H7 (cell line): ENCODE measurements around the gene CCDC88C. TPM values are rescaled to one million over a fixed set of nuclear protein-coding genes. Genes with fewer than 3 reads are reported as not detected.
"Not testable (repeated sequence)": the region's sequence is repeated elsewhere in the genome, so short reads cannot be mapped to it uniquely, and the experiment has no call there.

Experiments
- DNase-seq: peaks from one replicate; pipeline ENCODE4 v3.0.0; 2012
- H3K27me3 ChIP-seq: 2 replicates; pipeline ENCODE4 v1.6.0; 2011; ENCODE audit warnings: mild to moderate bottlenecking, low read length; ENCODE audit not compliant: control insufficient read depth, insufficient read depth
- H3K36me3 ChIP-seq: replicated peaks from 2 replicates; pipeline ENCODE4 v1.5.1; 2011; ENCODE audit warnings: low read length; ENCODE audit not compliant: control insufficient read depth, insufficient read depth
- H3K4me3 ChIP-seq: 2 replicates; pipeline ENCODE4 v1.5.1; 2011; ENCODE audit warnings: low read depth, mild to moderate bottlenecking, control low read depth, low read length, moderate library complexity; ENCODE audit not compliant: insufficient read depth
- total RNA-seq: library from RNA; depleted of rRNA; stranded (reverse); fragments of >200 nt; shearing (Covaris generic); gene quantifications from 2 replicates; pipeline ENCODE4 v1.2.3, GENCODE V29; 2014

CCDC88C gene
- total RNA-seq, 1 experiment from 2014 or later: 25.2 TPM

DNA sequence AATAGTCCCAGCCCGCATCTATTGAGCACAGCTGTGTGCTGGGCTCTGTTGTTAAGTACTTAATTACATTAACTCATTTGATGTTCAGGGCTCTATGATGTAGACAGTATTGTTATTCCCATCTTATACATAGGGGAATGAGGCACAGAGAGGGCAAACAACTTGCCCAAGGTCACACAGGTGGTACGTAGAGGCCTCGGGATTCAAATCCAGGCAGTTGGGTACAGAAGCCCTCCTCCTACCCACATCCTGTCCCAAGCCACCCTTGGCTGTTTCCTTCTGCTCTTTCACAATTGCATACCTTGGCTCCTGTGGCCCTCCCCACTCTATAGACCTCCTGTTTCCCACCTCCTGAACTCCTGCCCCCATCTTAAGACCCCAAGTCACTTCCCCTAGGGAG is 163.2 kb downstream of the CCDC88C start:
- no peaks in the 10 kb centered on the region for H3K36me3 ChIP-seq
- H3K27me3 ChIP-seq: peaks cover 22% of the 10 kb centered on the region
- H3K4me3 ChIP-seq: no peak overlapping the region
- no peak for DNase-seq

DNA sequence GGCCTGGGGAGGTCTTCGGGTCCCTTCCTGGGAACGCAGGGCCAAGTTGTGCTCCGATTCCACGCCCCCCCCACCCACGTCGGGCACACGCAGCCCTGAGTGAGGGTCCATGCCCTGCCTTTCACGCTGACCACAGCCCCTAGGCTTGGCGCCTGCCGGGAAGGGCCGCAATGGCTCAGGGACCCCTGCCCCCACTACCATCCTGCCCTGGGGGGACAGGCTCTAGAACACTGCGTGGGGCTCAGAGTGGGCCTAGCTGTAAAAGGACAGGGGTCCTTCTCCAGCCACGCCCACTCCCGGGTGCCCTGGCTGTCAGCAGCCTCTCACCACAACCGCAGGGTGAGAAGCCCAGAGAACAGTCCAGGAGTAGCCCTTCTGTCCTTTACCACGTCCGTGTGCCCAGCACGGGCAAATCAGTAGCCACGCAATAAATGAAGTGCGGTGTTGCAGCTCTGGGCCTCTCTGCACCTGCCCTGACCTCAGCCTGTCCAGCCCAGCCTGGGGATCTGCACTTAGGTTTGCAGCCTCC is 163.8 kb downstream of the CCDC88C start:
- Histone ChIP-seq H3K4me3 (peak overlapping the region; percentile 63), H3K27me3 (peaks cover 22% of the 10 kb centered on the region), H3K36me3 (no peaks in the 10 kb centered on the region)
- no peak for DNase-seq

DNA sequence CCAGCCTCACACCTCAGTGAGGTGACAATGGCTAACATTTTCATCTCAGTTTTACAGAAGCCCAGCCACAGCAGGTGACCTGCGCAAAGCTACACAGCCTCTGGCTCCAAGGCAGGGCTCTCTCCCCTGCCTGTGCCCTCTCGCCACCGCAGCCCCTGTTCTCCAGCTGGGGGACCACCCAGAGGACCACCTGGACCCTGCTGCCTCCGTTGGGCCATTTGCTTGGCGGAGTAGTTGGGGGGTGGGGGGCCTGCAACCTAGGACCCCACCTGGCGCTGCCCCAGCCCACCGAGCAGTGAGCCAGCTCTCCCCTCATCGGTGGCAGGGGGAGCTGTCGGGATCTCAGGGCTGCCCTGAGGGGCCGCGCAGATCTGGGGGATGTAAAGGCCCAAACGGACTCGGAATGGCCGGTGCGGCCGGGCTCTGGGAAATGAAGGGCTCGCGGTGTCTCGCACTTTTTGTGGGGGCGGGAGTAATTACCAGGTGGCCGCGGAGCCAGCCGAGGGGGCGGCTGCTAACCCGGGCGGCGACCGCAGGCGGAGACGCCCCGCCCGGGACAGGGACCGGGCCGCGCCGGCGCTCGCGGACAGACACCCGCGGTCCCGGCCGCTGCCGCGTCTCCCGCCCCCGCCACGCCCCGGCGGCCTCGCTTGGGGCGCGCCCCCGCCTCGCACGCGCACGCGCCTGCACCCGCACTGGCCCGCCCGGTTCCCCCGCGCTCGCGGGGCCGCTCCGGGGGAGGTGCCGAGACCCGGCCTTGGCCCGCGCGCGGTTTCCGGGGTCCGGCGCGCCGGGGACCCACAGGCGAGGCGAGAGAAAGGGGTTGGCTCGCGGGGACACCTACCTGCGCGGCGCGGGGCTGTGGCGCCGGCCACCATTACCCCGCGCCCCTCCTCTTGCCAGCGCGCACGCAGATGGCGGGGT is 164.5 kb downstream of the CCDC88C start:
- Histone ChIP-seq H3K4me3 (peak overlapping the region; percentile 63), H3K27me3 (peaks cover 22% of the 10 kb centered on the region), H3K36me3 (no peaks in the 10 kb centered on the region)
- DNase-seq: peak; percentile 93

DNA sequence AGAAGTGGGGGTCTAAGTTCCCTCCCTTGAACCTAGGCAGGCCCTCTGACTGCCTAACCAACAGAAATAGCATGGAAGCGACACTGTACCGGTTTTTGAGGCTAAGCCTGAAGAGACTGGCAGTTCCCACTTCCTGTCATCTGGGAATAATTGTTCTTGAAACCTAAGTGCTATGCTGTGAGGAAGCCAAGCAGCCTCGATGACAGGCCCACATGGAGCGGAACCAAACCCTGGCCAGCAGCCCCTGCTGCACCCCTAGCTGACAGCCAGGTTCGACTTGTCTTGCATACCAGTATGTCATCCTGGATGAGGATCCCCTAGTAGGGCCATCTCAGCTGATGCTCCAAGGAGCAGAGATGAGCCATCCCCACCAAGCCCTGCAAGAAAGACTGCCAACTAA is 166.7 kb downstream of the CCDC88C start:
- no peak for DNase-seq
- Histone ChIP-seq H3K36me3 (no peaks in the 10 kb centered on the region), H3K4me3 (no peak overlapping the region), H3K27me3 (peaks cover 22% of the 10 kb centered on the region)

DNA sequence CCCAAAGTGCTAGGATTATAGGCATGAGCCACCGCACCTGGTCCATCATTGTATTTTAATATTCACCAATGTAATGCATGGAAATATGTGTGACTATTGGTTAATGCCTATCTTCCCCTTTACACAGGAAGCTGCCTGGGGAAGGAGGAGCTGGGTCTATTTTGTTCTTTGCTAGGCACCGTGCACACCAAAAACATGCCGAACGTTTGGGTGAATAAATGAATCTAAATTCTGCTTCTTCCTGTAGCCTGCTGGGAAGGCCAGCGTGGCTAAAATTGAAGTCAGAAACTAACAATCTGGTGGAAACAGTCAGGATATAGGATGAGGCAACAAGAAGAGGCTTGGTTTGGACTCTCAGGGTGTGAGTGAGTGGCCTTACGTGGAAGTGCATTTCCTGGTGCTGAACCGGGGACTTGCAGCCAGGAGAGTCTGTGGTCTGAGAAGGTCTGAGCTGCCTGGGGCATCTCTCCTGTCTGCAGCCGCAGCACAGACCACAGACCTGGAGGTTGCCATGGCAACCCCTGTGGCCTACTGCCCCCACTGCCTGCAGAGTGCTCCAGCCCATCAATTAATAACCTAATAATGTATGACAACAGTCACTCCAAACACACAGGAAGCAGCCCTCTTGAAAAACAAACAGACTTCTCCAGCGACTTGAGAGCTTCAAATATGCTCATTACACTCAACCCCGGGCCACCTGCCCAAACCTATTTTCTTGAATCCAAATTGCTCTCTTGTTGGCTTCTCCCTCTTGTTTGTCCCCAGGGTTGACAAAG is 167.6 kb downstream of the CCDC88C start:
- peak; percentile 71 for DNase-seq
- no peak overlapping the region for H3K4me3 ChIP-seq

DNA sequence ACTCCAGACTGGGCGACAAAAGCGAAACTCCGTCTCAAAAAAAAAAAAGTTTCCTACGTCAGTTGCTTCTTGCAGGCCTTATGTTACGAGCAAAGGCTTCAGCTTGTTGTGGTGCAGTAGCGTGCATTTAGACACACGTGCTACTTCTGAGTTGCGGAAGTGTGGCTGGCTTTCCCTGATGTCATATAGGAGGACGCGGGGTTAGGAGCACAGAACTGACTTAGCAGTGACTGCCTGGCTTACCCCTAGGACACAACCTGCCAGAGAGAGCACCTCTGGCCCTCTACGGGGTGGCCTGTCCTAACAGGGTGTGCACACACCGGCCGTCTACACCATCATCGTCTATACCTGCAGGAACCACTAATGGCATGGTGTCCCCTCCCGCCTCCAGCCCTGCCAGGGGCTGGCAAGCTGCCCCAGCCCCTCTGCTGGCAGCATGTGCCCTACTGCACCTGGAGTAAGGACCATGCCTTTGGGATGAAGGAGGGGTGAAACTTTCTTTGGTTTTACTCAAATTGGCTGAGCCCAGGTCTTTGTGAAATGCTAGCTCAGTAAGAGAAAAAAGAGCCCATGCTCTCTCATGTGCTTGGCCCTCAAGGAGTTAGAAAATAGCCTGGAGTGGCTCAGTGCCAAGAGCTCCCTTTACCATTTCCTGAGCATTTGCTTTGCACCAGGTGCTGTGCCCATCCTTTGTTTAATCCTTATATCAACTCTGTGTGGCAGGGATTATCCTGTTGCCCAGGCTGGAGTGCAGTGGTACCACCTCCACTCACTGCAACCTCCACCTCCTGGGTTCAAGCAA is 171.4 kb downstream of the CCDC88C start:
- no peak overlapping the region for H3K4me3 ChIP-seq

More for the DNA sequence above, 167.6 kb downstream of the CCDC88C start:
- Histone ChIP-seq H3K27me3 (peaks cover 18% of the 10 kb centered on the region), H3K36me3 (no peaks in the 10 kb centered on the region)

DNA sequence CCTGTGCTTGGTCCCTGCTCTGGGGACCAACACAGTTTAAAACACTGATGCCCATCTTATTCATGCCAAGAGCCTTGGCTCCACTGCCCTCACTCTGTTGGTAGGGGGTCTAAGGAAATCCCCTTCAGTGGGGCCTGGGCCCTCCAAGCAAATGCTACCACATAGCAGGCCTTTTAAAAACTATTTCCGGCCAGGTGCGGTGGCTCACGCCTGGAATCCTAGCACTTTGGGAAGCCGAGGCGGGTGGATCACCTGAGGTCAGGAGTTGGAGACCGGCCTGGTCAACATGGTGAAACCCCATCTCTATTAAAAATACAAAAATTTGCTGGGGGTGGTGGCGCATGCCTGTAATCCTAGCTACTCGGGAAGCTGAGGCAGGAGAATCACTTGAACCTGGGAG is 172.0 kb downstream of the CCDC88C start:
- not testable (repeated sequence) for DNase-seq, H3K27me3 ChIP-seq, H3K4me3 ChIP-seq, H3K36me3 ChIP-seq

More for the DNA sequence above, 171.4 kb downstream of the CCDC88C start:
- H3K36me3 ChIP-seq: no peaks in the 10 kb centered on the region
- no peaks in the 10 kb centered on the region for H3K27me3 ChIP-seq
- DNase-seq: no peak

DNA sequence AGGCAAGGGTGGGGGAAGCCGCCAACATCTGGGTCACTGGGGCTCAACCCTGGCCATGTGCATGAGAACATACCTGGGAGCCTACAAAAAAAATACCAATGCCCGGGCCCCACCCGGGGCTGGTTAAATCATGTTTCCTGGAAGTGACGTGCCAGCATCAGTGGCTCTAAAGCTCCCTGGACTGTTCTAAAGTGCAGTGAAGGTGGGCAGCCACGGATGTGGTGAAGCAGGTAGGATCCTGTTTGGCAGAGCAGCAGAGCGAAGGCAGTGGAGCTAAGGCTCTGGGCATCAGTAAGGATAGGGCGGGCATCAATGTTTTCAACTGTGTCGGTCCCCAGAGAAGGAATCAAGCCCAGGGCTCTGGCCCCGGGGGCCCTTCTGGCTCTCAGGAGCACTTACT is 172.6 kb downstream of the CCDC88C start:
- Histone ChIP-seq H3K27me3 (no peaks in the 10 kb centered on the region), H3K36me3 (no peaks in the 10 kb centered on the region), H3K4me3 (no peak overlapping the region)
- no peak for DNase-seq

DNA sequence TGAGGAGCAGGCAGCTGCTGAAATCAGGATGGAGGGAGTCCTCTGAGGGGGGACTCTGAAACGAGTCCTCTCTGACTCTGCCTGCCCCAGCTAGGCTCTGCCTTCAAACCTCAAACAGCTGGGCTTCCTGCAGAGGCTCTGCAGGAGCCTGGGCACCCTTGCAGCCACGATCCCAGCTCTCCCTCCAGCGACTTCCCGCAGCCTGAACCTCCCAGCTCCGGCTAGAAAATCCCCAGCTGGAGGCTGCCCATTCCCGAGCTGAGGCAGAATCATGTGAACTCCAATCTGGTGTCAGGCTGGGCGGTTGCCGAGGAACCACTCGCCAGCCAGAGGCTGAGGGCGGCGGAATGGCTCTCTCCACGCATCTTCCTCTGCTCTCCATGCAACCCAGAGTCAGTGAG is 173.1 kb downstream of the CCDC88C start, which contains the start of gene GPR68:
Gene GPR68, minus strand, starts transcription at position 204 of the 401 bp plus-strand sequence. CDS start 9,654 bp downstream, outside the sequence.
- H3K4me3 ChIP-seq: no peak within 1 kb of the TSS
- peak; percentile 80 for DNase-seq
- H3K27me3 ChIP-seq: no peaks in the 10 kb centered on the region
- H3K36me3 ChIP-seq: no peaks in the 10 kb centered on the region

DNA sequence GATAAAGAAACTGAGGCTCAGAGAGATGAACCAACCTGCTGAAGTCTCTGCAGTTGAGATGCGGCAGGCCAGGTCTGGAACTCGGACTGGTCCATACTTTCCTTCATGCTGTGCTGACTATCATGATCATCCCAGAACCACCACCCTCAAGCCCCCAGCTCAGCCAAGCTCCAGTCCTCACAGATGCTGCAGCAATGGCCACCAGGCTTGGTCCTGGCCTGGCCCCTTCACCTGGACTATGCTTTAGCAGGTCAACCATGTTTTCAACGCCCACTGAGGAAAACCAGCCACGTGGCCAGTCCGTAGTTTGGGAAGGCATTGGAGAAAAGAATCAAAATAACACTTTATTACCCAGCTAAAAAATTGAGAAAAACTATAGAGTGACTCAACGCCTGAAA is 174.5 kb downstream of the CCDC88C start:
- no peaks in the 10 kb centered on the region for H3K27me3 ChIP-seq
- H3K36me3 ChIP-seq: no peaks in the 10 kb centered on the region
- DNase-seq: no peak
- H3K4me3 ChIP-seq: no peak overlapping the region

DNA sequence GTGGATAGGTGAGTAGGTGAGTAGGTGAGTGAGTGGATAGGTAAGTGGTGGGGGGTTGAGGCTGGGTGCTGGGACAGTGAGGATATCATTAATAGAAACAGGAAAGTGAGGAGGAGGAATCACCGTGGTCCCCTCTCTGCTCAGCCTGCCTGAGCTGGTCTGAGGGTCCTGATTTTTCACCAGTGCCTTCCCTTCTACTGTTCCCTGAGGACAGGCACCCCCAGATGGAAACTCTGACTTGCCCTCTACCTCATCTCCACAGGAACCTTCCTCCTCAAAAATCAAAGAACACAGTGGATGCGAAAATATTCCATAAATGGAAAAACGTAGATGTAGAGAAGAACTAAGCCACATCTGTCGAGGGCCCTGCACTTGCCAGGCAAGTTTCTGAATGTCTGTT is 175.0 kb downstream of the CCDC88C start:
- DNase-seq: no peak
- H3K27me3 ChIP-seq: no peaks in the 10 kb centered on the region
- H3K4me3 ChIP-seq: no peak overlapping the region
- no peaks in the 10 kb centered on the region for H3K36me3 ChIP-seq

DNA sequence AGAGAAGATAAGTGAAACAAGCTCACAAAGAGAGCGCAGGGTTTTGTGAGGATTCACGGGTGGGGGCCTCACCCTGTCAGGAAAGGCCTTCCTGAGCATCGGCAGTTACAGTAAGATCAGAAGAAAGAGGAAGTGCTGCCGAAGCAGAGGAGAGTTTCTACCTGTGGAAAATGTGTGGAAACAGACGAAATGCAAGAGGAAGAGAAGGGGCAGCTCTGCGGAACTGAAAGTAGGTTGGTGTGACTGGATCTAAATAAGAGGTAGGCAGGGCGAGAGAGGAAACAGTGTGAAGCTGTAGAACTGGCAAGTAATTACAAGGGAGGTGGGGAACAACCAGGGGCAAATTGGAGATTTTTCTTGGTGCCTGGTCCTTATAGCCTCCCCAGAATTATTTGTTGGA is 175.8 kb downstream of the CCDC88C start:
- Histone ChIP-seq H3K36me3 (no peaks in the 10 kb centered on the region), H3K4me3 (no peak overlapping the region), H3K27me3 (no peaks in the 10 kb centered on the region)
- no peak for DNase-seq

DNA sequence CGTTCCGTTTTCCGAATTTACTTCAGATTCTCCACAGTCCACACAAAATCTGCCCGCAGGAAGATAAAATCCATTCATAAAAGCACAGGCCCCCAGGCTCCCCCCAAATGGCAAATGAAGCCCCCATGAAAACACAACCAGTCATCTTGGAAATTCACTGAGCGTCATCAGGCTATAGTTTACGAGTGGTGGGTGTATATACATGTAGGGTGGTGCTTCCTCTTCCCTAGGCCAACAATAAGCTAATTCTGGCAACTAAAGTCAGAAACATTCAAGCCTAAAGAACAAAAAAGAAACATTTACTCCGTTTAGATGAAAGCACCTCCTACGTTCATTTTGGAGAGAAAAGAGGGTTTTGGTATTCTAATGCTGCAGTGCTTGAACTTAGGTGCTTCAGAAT is 179.0 kb downstream of the CCDC88C start:
- Histone ChIP-seq H3K4me3 (no peak overlapping the region), H3K27me3 (no peaks in the 10 kb centered on the region), H3K36me3 (no peaks in the 10 kb centered on the region)
- no peak for DNase-seq

DNA sequence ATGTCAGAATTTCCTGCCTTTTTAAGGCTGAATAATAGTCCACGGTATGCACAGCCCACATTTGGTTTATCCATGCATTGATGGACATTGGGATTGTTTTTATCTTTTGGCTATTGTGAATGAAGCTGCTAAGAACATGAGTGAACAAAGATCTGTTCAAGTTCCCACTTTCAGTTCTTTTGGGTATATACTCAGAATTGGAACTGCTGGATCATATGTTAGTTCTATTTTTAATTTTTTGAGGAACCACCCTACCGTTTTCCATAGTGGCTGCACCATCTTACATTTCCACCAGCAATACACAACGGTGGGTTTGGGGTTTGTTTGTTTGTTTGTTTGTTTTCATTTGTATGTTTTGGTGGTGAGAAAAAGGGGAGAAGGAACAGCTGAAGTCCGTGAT is 179.5 kb downstream of the CCDC88C start:
- H3K27me3 ChIP-seq: no peaks in the 10 kb centered on the region

More for the DNA sequence above, 179.5 kb downstream of the CCDC88C start:
- no peaks in the 10 kb centered on the region for H3K36me3 ChIP-seq
- no peak for DNase-seq
- no peak overlapping the region for H3K4me3 ChIP-seq
